Left renal cortex interstitium (tissue), 4 donors: ENCODE results near the gene CDK10. TPM values are rescaled to one million over a fixed set of nuclear protein-coding genes. Genes with fewer than 3 reads are reported as not detected.
A peak's percentile ranks its signal among the peaks of the same experiment; 100 is the strongest.
"Not testable (repeated sequence)": the region's sequence is repeated elsewhere in the genome, so short reads cannot be mapped to it uniquely, and the experiment has no call there.

ENCODE experiments used
- DNase-seq, 4 donors: peaks; one replicate each; pipeline ENCODE4 v3.0.0-alpha.2; 2013; ENCODE audit warnings: low read depth in 4 of 4, low spot score in 2 of 4, missing footprints in 1 of 4
- polyA plus RNA-seq, 4 donors: library from polyadenylated mRNA; unstranded; fragments of 120-200 nt; gene quantifications; one replicate each; pipeline ENCODE4 v1.2.1, GENCODE V29; 2013; ENCODE audit not compliant: insufficient read length in 4 of 4

The CDK10 gene
- polyA plus RNA-seq, result 100 to 1,000 TPM in 2 of 4 donors, 10 to 100 TPM in 2; 87.1 to 165 (median 121) TPM

- DNase-seq, result peak; percentile 79 to 83 (median 80)
These were observed at the start of gene CDK10 for GRCh38 chr16:89686520-89687091. Gene CDK10 (plus strand): TSS chr16:89686689. CDS start chr16:89686711, 22 bp downstream.

- DNase-seq, result no peak
These were observed 49.1 kb upstream of the CDK10 start for GRCh38 chr16:89637379-89637778.

- no peak for DNase-seq
These were observed 48.0 kb upstream of the CDK10 start for GRCh38 chr16:89638455-89638854.

GRCh38 chr16:89639385-89639784 lies 47.1 kb upstream of the CDK10 start:
- no peak for DNase-seq

GRCh38 chr16:89641458-89642119 lies 44.9 kb upstream of the CDK10 start:
- DNase-seq, result no peak

- no peak for DNase-seq
These were observed 43.9 kb upstream of the CDK10 start for GRCh38 chr16:89642574-89642973.

GRCh38 chr16:89643769-89644300 lies 42.7 kb upstream of the CDK10 start:
- no peak for DNase-seq

GRCh38 chr16:89645122-89645521 lies 41.4 kb upstream of the CDK10 start:
- DNase-seq, result no peak

GRCh38 chr16:89646270-89646669 lies 40.2 kb upstream of the CDK10 start:
- no peak for DNase-seq

- no peak for DNase-seq
These were observed 39.6 kb upstream of the CDK10 start for GRCh38 chr16:89646906-89647305.

GRCh38 chr16:89651584-89651983 lies 34.9 kb upstream of the CDK10 start:
- no peak for DNase-seq

- no peak for DNase-seq
These were observed 32.7 kb upstream of the CDK10 start for GRCh38 chr16:89653656-89654295.

GRCh38 chr16:89655062-89655643 lies 31.3 kb upstream of the CDK10 start:
- no peak for DNase-seq

- DNase-seq, result no peak
These were observed 29.9 kb upstream of the CDK10 start for GRCh38 chr16:89656435-89657121.

- DNase-seq, result peak; percentile 71 to 82 (median 80)
These were observed 28.9 kb upstream of the CDK10 start, which contains the start of the genes CHMP1A and SPATA33 for GRCh38 chr16:89657442-89658220. Gene CHMP1A (minus strand): TSS chr16:89657708. CDS start chr16:89657588, 120 bp downstream. Gene SPATA33 (plus strand): TSS chr16:89657836. CDS start chr16:89657912, 76 bp downstream.

- DNase-seq, result peak in 1 of 4 donors; percentile 15
These were observed 28.1 kb upstream of the CDK10 start for GRCh38 chr16:89658221-89658879.

- no peak for DNase-seq
These were observed 26.3 kb upstream of the CDK10 start for GRCh38 chr16:89660146-89660545.

GRCh38 chr16:89661215-89661614 lies 25.3 kb upstream of the CDK10 start:
- no peak for DNase-seq

GRCh38 chr16:89664238-89664637 lies 22.3 kb upstream of the CDK10 start:
- DNase-seq, result not testable (repeated sequence)
